NK-92 treated with Interleukin-12 subunit alpha and Interleukin-12 subunit beta, amount 100 ng/mL, for 24 hours (cell line): ENCODE measurements around the gene UGT1A10.
"Not testable (repeated sequence)": the region's sequence is repeated elsewhere in the genome, so short reads cannot be mapped to it uniquely, and the experiment has no call there.

Experiments used
- DNase-seq: peaks from one replicate; lab custom pipeline; 2025; lab: John Stamatoyannopoulos, UW

Gene UGT1A10

DNA sequence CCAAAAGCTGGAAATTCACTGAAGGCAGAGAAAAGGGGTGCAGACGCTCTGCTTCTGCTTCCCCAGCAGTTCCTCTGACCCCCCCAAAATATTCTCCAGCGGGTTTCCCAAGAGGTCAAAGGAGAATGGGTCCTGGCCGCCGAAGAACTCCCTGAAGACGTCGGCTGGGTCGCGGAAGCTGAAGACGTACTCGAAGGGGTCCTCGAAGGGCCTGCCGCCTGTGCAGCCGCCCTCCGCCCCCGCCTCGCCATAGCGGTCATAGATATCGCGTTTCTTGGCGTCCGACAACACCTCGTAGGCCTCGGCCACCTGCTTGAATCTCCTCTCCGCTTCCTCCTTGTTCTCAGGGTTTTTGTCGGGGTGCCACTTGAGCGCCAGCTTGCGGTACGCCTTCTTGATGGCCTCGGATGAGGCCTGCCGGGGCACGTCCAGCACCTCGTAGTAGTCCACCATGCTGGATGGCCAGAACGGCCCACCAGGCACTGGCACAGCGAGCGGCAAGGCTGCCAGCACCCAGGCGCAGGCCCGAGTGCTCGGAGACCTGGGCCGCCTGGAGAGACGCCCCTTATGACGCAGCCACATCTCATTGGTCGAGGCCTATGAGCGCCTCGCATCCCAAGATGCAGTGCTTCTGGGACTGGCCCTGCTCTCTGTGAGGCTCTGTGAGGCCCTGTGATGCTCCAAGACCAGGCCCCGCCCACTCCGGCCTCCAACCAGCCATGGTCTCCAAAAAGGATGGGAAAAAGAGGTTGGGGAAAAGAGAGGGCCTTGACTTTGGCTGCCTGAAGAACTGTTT is 107.4 kb downstream of the UGT1A10 start:
- no peak for DNase-seq

DNA sequence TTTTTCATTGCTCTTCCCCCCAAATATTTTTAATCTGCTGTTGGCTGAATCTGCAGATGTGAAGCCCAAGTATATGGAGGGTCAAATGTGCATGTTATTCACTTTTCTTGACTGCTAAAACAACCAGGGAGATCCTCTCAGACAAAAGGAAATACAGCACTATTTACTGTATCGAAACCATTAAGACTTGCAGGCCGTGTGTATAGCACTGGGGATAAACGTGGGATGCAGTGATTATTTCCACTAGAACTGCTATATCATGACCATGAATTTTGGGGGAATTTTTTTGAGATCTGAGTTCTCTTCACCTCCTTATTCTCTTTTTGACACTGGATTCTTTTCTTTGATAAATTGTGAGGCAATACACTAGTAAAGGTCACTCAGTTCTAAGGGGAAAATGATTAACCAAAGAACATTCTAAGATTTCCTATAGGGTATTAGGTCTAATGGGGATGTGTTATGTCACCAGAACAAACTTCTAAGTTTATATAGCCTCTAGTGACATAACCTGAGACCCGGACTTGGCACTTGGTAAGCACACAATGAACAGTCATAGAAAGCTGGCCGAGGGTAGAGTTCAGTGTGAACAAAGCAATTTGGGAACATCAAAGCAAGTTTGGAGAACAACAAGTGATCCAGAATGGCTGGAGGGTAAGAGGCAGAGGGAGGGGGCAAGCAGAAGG is 109.0 kb downstream of the UGT1A10 start:
- no peak for DNase-seq

DNA sequence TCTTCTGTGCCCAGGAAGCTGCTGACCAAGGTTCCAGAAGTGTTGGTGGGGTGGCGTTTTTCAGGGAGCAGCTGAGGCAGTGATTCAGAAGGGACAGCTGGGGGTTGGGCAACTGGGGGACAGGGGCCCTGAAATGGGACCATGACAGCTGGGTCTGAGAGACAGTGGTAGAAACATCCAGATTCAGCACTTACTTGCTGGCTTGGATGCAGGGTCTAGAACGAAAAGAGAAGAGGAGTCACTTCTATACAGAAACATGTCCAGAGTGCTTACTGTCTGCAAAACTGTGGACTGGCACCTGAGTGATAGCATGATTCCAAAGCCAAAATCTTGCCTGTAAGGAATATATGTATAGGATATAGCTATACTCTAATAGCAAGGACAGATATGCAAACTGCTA is 109.6 kb downstream of the UGT1A10 start:
- not testable (repeated sequence) for DNase-seq

DNA sequence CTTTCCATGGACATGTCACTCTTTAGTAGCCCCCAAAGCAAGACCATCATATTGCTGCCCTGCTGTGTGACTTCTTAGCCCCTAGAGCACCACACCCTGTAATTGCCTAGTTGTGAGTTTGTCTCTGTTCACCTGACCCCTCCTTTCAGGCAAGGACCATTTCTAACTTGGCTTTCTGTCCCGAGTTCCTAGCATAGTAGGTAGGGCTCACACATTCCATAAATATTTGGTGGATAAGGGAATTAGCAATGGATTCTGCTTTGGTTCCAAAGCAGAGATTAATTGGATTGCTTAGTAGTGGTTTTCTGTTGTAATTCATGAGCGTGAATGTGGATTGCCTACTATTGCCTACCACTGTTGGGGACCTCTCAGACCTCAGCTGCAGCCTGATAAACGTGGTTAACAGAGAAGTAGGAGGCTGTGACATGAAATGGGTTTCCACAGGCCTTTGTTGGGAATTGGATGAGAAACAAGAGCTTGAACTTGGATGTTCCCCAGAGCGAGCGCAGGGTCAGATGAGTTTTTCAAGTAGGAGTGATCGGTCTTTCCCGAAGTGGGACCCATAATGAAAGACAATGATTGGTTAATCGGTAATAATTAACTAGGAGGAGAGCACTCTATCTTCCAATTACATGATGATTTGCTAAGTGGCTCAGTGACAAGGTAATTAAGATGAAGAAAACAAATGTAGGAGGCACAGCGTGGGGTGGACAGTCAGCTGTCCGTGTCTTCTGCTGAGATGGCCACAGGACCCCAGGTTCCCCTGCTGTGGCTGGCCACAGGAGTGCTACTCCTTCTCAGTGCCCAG is 110.4 kb downstream of the UGT1A10 start:
- DNase-seq, result no peak

DNA sequence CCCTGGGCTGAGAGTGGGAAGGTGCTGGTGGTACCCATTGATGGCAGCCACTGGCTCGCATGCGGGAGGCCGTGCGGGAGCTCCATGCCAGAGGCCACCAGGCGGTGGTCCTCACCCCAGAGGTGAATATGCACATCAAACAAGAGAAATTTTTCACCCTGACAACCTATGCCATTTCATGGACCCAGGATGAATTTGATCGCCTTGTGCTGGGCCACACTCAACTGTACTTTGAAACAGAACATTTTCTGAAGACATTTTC is 111.0 kb downstream of the UGT1A10 start:
- DNase-seq, result no peak

DNA sequence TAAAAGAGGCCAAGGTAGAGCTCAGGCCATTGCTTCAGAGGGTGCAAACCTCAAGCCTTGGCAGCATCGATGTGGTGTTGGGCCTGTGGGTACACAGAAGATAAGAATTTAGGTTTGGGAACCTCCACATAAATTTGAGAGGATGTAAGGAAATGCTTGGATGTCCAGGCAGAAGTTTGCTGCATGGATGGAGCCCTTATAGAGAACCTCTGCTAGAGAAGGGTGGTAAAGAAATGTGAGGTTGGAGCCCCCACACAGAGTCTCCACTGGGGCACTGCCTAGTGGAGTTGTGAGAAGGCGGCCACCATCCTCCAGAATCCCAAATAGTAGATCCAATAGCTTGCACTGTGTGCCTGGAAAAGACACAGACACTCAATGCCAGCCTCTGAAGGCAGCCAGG is 114.4 kb downstream of the UGT1A10 start:
- DNase-seq, result not testable (repeated sequence)

- DNase-seq, result not testable (repeated sequence)
Observed at GRCh38 chr2:233751212-233752009, 115.2 kb downstream of the UGT1A10 start.

- no peak for DNase-seq
Observed at GRCh38 chr2:233754872-233755611, 118.8 kb downstream of the UGT1A10 start.

GRCh38 chr2:233756429-233757081 is 120.3 kb downstream of the UGT1A10 start:
- no peak for DNase-seq

- DNase-seq, result no peak
Observed at GRCh38 chr2:233758141-233758540, 121.9 kb downstream of the UGT1A10 start.

DNA sequence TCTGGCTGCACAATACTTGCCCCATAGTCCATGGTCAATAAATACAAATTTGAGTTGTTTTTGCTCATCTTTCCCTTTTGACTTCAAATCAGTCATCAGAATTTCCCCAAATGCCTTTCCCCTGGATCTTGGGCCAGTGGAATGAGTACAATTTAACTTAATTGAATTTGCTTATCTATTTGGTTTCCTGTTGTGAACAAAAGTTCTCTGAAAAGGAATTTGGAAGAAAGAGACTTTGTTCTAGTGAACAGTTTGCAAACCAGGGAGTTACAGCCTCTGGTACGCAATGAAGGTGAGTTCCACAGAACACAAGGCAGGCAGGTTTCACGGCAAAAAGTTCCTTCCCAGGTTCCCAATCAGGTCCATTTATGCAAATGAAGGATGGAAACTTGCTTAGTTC is 122.6 kb downstream of the UGT1A10 start:
- no peak for DNase-seq

DNA sequence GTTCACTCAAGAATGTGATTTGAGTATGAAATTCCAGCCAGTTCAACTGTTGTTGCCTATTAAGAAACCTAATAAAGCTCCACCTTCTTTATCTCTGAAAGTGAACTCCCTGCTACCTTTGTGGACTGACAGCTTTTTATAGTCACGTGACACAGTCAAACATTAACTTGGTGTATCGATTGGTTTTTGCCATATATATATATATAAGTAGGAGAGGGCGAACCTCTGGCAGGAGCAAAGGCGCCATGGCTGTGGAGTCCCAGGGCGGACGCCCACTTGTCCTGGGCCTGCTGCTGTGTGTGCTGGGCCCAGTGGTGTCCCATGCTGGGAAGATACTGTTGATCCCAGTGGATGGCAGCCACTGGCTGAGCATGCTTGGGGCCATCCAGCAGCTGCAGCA is 123.8 kb downstream of the UGT1A10 start, which contains the start of gene UGT1A1:
UGT1A1 (plus strand) TSS at position 228 of the 400 bp plus-strand sequence; CDS start at position 246, 18 bp downstream.
- DNase-seq, result no peak

GRCh38 chr2:233761040-233761769 is 125.0 kb downstream of the UGT1A10 start:
- no peak for DNase-seq

DNA sequence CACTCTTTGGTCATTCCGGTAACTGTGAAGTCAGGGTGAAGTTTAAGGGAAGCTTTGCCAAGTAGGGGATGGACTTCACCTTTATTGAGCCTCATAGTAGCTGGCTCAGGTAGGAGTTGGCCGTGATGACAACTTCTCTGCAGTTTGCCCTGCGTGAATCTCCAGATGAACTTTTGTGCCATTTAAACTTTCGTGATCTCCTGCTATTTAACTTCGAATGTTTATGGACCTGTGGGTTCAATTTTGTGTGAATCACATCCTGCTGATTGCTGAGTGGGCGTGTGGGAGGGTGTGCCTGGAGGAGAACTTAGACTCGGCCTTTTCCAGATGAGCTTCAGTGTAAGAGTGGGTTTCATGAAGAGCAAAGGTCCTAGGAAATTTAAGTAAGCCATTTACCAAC is 128.0 kb downstream of the UGT1A10 start:
- DNase-seq, result no peak

DNA sequence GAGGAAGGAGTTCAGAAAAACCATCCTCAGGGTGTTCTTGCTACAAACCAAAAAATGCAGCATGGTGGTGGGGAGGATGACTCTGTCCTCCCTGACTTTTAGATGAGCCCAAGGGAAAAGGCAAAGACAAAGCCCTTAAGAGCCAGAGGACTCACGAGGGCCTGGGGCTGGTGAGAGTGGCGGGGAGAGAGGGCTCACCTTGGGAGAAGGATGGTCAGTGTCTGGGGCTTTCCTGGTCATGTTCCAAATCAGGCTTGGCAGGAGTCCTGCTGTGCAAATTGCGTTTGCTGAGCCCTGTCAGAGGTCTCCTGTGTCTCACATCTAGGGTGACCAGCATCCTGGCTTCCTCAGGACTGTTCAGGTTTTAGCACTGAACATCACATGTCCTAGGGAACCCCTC is 128.5 kb downstream of the UGT1A10 start:
- DNase-seq, result no peak

- DNase-seq, result no peak
Observed at GRCh38 chr2:233766416-233766815, 130.2 kb downstream of the UGT1A10 start.

GRCh38 chr2:233768076-233768475 is 131.8 kb downstream of the UGT1A10 start:
- DNase-seq, result no peak

DNA sequence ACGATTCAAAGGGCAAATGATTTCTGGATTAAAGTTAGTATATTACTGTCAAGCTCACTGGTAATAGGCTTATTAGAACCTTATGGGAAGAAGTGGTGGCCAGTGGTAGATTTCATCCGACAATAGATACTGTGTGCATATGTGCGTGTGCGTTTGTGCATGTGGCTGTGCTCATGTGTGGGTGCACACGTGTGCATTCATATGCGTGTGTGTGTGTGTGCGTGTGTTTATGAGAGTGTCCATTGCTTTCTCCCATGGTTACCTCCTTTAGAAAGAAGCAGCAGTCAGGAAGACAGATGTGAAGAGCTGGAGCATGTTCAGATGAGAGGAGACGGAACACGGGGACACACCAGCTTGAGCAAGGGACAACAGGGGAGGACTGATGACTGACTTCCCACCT is 133.0 kb downstream of the UGT1A10 start:
- no peak for DNase-seq

DNA sequence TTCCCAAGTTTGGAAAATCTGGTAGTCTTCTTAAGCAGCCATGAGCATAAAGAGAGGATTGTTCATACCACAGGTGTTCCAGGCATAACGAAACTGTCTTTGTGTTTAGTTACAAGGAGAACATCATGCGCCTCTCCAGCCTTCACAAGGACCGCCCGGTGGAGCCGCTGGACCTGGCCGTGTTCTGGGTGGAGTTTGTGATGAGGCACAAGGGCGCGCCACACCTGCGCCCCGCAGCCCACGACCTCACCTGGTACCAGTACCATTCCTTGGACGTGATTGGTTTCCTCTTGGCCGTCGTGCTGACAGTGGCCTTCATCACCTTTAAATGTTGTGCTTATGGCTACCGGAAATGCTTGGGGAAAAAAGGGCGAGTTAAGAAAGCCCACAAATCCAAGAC is 135.9 kb downstream of the UGT1A10 start:
- no peak for DNase-seq

DNA sequence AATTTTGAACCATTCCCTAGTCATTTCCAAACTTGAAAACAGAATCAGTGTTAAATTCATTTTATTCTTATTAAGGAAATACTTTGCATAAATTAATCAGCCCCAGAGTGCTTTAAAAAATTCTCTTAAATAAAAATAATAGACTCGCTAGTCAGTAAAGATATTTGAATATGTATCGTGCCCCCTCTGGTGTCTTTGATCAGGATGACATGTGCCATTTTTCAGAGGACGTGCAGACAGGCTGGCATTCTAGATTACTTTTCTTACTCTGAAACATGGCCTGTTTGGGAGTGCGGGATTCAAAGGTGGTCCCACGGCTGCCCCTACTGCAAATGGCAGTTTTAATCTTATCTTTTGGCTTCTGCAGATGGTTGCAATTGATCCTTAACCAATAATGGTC is 136.3 kb downstream of the UGT1A10 start:
- no peak for DNase-seq
